Measurements from ENCODE around the gene FYN. TPM values are rescaled to one million over a fixed set of nuclear protein-coding genes. Genes with fewer than 3 reads are reported as not detected.
A peak's percentile ranks its signal among the peaks of the same experiment; 100 is the strongest.

Gene FYN
- total and polyA plus RNA-seq, 9 of the 15 experiments (the other 6 are each of a cell fraction or from before 2014, with no cell fraction given): 2.9 to 22.1 (median 11.4) TPM

- TF ChIP-seq ZNF655 (CRISPR knock-in tag; IDR thresholded peaks at IDR 0.05): no peak
- TF ChIP-seq CSDE1 (IDR thresholded peaks at IDR 0.05): no peak
- peak in 1 of 2 experiments; percentile 40 for TF ChIP-seq E2F6 (IDR thresholded peaks at IDR 0.05; ENCODE audit: borderline replicate concordance in 1 of 2, extremely low read depth in 1 of 2, insufficient read depth in 1 of 2, insufficient read length in 1 of 2, low read depth in 1 of 2, low read length in 1 of 2, poor library complexity in 1 of 2, severe bottlenecking in 1 of 2)
- TF ChIP-seq, protein P1, sequence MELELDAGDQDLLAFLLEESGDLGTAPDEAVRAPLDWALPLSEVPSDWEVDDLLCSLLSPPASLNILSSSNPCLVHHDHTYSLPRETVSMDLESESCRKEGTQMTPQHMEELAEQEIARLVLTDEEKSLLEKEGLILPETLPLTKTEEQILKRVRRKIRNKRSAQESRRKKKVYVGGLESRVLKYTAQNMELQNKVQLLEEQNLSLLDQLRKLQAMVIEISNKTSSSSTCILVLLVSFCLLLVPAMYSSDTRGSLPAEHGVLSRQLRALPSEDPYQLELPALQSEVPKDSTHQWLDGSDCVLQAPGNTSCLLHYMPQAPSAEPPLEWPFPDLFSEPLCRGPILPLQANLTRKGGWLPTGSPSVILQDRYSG (tag; conservative IDR thresholded peaks at IDR 0.05; ENCODE audit: low read depth): no peak
- no peak for TF ChIP-seq CHAMP1 (IDR thresholded peaks at IDR 0.05)
- peak; percentile 53; the same call in 1 of the 2 replicates for TF ChIP-seq HNRNPL (IDR thresholded peaks at IDR 0.05; ENCODE audit: low read depth, low read length)
- TF ChIP-seq MYC (IDR thresholded peaks at IDR 0.05; ENCODE audit: low read depth, low read length): 0 out of 2 replicates have a peak, but pooled peaks have one; percentile 15
- TF ChIP-seq MYC (CRISPR knock-in tag; IDR thresholded peaks at IDR 0.05; ENCODE audit: borderline replicate concordance, low read depth): no peak
- peak; percentile 70; the same call in 1 of the 2 replicates for TF ChIP-seq KDM2B (CRISPR knock-in tag; IDR thresholded peaks at IDR 0.05)
- TF ChIP-seq CTCF (IDR thresholded peaks at IDR 0.05 in 2 of 3, conservative IDR thresholded peaks at IDR 0.05 in 1 of 3; ENCODE audit: insufficient read depth in 2 of 3, low read depth in 1 of 3, low read length in 3 of 3): peak in 2 of 3 experiments; percentile 30 to 42; a peak in 4 of 6 replicates
- TF ChIP-seq, protein P2, sequence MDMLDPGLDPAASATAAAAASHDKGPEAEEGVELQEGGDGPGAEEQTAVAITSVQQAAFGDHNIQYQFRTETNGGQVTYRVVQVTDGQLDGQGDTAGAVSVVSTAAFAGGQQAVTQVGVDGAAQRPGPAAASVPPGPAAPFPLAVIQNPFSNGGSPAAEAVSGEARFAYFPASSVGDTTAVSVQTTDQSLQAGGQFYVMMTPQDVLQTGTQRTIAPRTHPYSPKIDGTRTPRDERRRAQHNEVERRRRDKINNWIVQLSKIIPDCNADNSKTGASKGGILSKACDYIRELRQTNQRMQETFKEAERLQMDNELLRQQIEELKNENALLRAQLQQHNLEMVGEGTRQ (CRISPR knock-in tag; IDR thresholded peaks at IDR 0.05): no peak
- TF ChIP-seq PKNOX1 (IDR thresholded peaks at IDR 0.05): peak; percentile 100
- TF ChIP-seq LARP7 (IDR thresholded peaks at IDR 0.05): 0 out of 2 replicates have a peak, but pooled peaks have one; percentile 12
- TF ChIP-seq TEAD2 (tag; IDR thresholded peaks at IDR 0.05): no peak
- no peak for TF ChIP-seq ZNF436 (CRISPR knock-in tag; IDR thresholded peaks at IDR 0.05)
Observed at GRCh38 chr6:111873178-111874024, at the start of gene FYN (continued).

Data from K562 (cell line).